Kidney epithelial cell (primary cell): Measurements from ENCODE around the gene CDK18. TPM values are rescaled to one million over a fixed set of nuclear protein-coding genes. Genes with fewer than 3 reads are reported as not detected.

Experiments
- DNase-seq: peaks from one replicate; pipeline ENCODE4 v3.0.0-alpha.2; 2010; ENCODE audit warnings: low read depth
- H3K27me3 ChIP-seq: 2 replicates; pipeline ENCODE4 v1.6.0; 2011; ENCODE audit warnings: low read length; ENCODE audit not compliant: control insufficient read depth, insufficient read depth
- H3K36me3 ChIP-seq: 2 replicates; pipeline ENCODE4 v1.5.1; 2011; ENCODE audit warnings: low read length; ENCODE audit not compliant: control insufficient read depth, insufficient read depth
- H3K4me3 ChIP-seq: 2 replicates; pipeline ENCODE4 v1.5.1; 2011; ENCODE audit warnings: low read depth, mild to moderate bottlenecking, control low read depth, low read length
- total RNA-seq: library from RNA; depleted of rRNA; stranded (reverse); fragments of >200 nt; gene quantifications from 2 replicates; pipeline ENCODE4 v1.2.3, GENCODE V29; 2015
- TF ChIP-seq, protein P1 (sequence below): IDR thresholded peaks from 2 replicates; pipeline ENCODE4 v1.5.1; 2011; ENCODE audit warnings: mild to moderate bottlenecking, moderate library complexity, low read length, control low read depth, inconsistent platforms; ENCODE audit not compliant: insufficient read depth, poor library complexity, severe bottlenecking

The CDK18 gene
- total RNA-seq, 1 donor from 2014 or later, result 12.1 TPM

DNA sequence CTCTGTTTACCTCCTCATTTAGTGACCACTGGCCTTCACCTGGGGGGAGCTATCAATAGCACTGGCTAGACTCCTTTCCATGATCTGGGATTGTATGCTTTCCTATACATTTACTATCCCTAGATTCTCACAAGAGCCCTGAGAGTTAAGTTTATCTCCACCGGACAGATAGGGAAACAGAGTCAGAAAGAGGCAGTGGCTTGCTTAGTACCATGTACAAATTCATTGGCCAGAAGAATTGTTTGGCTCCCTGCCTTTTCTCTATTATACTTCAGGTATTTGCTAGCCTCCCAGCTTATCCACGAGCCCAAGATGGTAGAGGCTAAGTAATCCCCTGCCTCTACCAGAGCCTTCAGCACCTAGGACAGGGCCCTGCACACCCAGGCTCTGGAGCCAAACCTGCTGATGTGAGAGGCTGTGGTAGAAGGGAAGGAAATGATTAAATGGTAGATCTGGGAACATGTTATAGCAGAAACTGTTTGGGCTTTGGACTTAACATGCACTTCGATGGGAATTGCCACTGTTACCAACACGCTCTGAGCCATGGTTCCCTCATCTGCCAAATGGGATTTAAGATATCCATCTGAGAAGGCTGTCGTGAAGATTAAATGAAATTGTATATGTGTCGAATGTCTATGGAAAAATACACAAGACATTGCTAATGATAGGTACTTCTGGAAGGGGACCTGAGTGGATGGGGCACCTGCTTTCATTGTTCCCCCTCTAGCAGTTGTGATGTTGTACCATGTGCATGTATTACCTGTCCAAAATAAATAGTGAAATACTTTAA lies 45.5 kb upstream of the CDK18 start:
- DNase-seq, result no peak

DNA sequence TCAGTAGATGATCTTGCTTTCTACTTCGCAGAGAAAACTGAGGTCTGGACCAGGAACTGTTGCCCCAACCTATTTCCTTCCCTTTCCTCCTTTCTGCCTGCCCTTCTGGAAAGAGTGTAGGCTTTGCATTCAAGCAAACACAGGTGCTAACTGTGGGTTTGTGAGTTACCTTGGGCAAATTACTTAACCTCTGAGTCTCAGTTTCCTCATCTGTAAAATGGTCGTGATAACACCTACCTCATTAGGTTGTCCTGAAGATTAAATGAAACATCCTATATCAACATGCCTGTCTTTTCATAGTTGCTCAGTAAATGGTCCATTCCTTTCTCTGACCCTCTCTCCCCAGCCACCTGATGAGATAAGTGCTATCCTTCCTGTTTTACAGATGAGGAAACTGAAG lies 39.1 kb upstream of the CDK18 start:
- H3K36me3 ChIP-seq, result no peaks in the 10 kb centered on the region
- H3K27me3 ChIP-seq, result peaks cover 20% of the 10 kb centered on the region
- TF ChIP-seq, protein P1, sequence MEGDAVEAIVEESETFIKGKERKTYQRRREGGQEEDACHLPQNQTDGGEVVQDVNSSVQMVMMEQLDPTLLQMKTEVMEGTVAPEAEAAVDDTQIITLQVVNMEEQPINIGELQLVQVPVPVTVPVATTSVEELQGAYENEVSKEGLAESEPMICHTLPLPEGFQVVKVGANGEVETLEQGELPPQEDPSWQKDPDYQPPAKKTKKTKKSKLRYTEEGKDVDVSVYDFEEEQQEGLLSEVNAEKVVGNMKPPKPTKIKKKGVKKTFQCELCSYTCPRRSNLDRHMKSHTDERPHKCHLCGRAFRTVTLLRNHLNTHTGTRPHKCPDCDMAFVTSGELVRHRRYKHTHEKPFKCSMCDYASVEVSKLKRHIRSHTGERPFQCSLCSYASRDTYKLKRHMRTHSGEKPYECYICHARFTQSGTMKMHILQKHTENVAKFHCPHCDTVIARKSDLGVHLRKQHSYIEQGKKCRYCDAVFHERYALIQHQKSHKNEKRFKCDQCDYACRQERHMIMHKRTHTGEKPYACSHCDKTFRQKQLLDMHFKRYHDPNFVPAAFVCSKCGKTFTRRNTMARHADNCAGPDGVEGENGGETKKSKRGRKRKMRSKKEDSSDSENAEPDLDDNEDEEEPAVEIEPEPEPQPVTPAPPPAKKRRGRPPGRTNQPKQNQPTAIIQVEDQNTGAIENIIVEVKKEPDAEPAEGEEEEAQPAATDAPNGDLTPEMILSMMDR, result no peak
- DNase-seq, result no peak
- H3K4me3 ChIP-seq, result no peak overlapping the region

More for the DNA sequence above, 45.5 kb upstream of the CDK18 start:
- Histone ChIP-seq H3K4me3 (no peak overlapping the region), H3K27me3 (peaks cover 51% of the 10 kb centered on the region), H3K36me3 (no peaks in the 10 kb centered on the region)
- TF ChIP-seq, protein P1, result no peak

DNA sequence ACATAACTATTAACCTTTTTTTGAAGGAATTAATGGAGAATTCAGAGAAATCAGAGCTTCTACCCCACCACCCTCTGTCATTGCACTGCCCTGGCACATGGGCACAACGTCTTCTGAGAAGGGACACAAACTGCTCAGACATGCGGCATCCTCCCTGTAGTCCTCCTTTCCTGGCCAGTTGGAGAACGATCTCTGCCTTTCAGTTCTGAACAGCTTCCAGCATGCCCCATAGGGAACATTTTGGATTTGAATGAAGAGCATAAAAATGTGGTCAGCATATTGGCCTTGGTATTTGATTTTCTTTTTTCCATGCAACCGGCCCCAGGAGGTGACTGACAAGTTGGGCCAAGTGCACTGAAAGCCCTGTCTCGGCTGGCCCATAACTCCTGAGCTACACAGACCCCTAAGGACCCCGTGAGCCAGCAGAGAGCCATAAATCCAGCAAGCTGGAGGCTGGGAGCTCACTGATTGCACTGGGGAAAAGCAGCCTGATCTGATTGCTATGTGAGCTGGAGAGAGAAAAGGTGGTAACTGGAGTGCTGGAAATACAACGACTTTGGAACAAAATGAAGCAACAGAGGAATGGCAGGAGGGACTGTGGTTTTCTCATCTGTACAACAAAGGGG lies 37.8 kb upstream of the CDK18 start:
- H3K27me3 ChIP-seq, result peaks cover 17% of the 10 kb centered on the region
- no peak overlapping the region for H3K4me3 ChIP-seq
- TF ChIP-seq, protein P1, result no peak
- DNase-seq, result no peak
- H3K36me3 ChIP-seq, result no peaks in the 10 kb centered on the region

DNA sequence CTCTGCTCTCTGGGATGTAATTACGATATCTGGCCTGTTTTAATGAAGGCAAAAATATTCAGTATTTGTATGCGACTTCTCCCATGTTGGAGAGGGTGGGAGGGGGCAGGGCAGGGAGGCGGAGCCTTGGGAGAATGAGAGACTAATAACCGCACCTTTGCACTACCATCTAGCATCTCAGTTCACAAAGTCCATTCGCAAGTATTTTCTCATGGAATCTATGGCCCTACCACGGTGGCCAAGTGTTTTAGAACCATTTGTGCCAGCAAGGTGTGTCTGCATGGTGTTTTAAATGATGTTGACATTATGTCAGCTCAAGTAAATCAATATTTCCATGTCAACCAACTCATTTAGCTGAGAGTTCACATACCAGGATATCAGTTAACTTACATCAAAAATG lies 34.3 kb upstream of the CDK18 start:
- Histone ChIP-seq H3K36me3 (no peaks in the 10 kb centered on the region), H3K27me3 (peaks cover 23% of the 10 kb centered on the region), H3K4me3 (no peak overlapping the region)
- TF ChIP-seq, protein P1, result no peak
- DNase-seq, result no peak

DNA sequence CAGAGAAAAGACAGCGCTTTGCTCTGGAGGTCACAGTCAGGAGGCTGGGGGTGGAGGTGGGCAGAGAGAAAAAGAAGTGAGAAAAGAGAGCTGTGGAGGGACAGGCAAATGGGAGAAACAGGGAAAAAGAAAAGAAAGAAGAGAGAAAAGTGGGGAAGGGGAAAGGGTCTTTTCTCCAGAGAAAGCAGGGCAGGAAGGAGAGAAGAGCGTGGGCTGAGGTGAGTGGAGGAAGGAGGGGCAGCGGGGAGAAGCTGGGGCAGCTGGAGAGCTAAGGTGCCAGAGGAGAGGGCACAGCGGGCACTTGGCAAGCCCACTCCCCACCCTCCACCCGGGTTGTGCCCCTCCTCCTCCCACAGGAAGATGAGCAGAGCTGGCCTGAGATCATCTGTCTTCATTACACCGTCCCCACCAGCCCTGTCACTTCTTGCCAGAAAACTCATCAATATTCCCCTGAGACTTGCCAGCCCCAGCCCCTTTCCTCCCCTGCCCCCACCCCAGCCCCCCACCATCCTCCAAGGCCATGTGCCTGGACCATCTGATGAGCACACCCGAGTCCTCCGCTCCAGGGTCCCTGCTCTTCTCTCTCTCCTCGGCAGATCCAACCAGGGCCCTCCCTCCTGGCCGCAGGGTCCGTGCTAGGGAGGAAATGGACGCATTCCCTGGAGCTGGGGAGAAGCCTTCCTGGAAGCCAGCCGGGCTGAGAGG lies 31.6 kb upstream of the CDK18 start:
- Histone ChIP-seq H3K4me3 (no peak overlapping the region), H3K36me3 (no peaks in the 10 kb centered on the region), H3K27me3 (peaks cover 12% of the 10 kb centered on the region)
- DNase-seq, result no peak
- TF ChIP-seq, protein P1, result no peak
